K562 (cell line): ENCODE results near the gene SPATS2L.

Experiments
- FOXA1 ChIP-seq: fragments of 450-650 bp; IDR thresholded peaks from 2 replicates; pipeline ENCODE4 v1.6.1; 2016; ENCODE audit warnings: mild to moderate bottlenecking, borderline replicate concordance
- NFE2L1 ChIP-seq: fragments of 450-650 bp; IDR thresholded peaks from 2 replicates; pipeline ENCODE4 v1.6.1; 2016; ENCODE audit warnings: missing genetic modification characterization, low read depth, mild to moderate bottlenecking, missing compliant biosample characterization, moderate library complexity, borderline replicate concordance
- TF ChIP-seq, protein P1 (sequence below): sonication (generic); formaldehyde crosslinking; IDR thresholded peaks from 2 replicates; pipeline ENCODE4 v1.8.1; 2022; ENCODE audit warnings: missing genetic modification reagents
- TF ChIP-seq, protein P2 (sequence below), 3 experiments: IDR thresholded peaks in 2 of 3; conservative IDR thresholded peaks in 1 of 3; 2 replicates each; pipeline ENCODE4 v1.5.1; 2011 to 2012; ENCODE audit warnings: low read length in 3 of 3, mild to moderate bottlenecking in 3 of 3, control low read depth in 2 of 3, improper control_type of control experiment in 1 of 3, inconsistent platforms in 1 of 3, low read depth in 1 of 3, mixed read lengths in 1 of 3, moderate library complexity in 1 of 3; ENCODE audit not compliant: insufficient read depth in 2 of 3

DNA sequence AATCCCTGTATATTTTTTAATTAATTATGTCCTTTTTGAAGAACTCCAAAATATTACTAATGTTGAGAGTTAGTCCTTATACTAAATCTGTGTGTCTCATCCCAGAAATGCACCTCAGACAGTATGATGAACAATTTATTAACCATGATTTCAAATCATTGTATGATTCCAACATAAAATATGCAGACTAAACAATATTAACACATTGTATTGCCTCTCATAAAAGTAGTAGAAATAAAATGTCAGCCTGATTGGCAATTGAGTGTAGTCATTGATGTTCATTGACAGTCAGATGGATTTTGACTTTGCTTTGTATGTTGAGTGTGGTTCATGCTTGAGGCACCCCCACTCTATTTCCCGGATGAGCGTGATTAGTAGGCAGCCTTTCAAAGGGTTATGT is 145.9 kb downstream of the SPATS2L start:
- TF ChIP-seq, protein P1, sequence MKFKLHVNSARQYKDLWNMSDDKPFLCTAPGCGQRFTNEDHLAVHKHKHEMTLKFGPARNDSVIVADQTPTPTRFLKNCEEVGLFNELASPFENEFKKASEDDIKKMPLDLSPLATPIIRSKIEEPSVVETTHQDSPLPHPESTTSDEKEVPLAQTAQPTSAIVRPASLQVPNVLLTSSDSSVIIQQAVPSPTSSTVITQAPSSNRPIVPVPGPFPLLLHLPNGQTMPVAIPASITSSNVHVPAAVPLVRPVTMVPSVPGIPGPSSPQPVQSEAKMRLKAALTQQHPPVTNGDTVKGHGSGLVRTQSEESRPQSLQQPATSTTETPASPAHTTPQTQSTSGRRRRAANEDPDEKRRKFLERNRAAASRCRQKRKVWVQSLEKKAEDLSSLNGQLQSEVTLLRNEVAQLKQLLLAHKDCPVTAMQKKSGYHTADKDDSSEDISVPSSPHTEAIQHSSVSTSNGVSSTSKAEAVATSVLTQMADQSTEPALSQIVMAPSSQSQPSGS: no peak
- TF ChIP-seq, protein P2, sequence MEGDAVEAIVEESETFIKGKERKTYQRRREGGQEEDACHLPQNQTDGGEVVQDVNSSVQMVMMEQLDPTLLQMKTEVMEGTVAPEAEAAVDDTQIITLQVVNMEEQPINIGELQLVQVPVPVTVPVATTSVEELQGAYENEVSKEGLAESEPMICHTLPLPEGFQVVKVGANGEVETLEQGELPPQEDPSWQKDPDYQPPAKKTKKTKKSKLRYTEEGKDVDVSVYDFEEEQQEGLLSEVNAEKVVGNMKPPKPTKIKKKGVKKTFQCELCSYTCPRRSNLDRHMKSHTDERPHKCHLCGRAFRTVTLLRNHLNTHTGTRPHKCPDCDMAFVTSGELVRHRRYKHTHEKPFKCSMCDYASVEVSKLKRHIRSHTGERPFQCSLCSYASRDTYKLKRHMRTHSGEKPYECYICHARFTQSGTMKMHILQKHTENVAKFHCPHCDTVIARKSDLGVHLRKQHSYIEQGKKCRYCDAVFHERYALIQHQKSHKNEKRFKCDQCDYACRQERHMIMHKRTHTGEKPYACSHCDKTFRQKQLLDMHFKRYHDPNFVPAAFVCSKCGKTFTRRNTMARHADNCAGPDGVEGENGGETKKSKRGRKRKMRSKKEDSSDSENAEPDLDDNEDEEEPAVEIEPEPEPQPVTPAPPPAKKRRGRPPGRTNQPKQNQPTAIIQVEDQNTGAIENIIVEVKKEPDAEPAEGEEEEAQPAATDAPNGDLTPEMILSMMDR (IDR thresholded peaks at IDR 0.05 in 2 of 3, conservative IDR thresholded peaks at IDR 0.05 in 1 of 3; ENCODE audit: insufficient read depth in 2 of 3, low read depth in 1 of 3, low read length in 3 of 3): no peak
- no peak for TF ChIP-seq FOXA1
- TF ChIP-seq NFE2L1: no peak
